HG02970 (cell line): ENCODE data around the gene L2HGDH.
"Not testable (repeated sequence)": the region's sequence is repeated elsewhere in the genome, so short reads cannot be mapped to it uniquely, and the experiment has no call there.

ENCODE experiments used
- ATAC-seq: cut with Tn5 transposase; IDR thresholded peaks from one replicate; pipeline ENCODE4 v1.9.1; 2021; ENCODE audit warnings: mild to moderate bottlenecking, moderate library complexity, moderate number of reproducible peaks; ENCODE audit not compliant: unreplicated experiment, low FRiP score

Gene L2HGDH

GRCh38 chr14:50311972-50312733 lies at the start of gene L2HGDH, which contains the start of gene DMAC2L:
TSS of gene L2HGDH (minus strand) at chr14:50312229. CDS start at chr14:50312150, 79 bp downstream.
TSS of gene DMAC2L (plus strand) at chr14:50312324. CDS start at chr14:50321488, 9,164 bp downstream.
- ATAC-seq: peak; percentile 95

- ATAC-seq: no peak
Measured at GRCh38 chr14:50360851-50361250, 48.8 kb upstream of the L2HGDH start.

DNA sequence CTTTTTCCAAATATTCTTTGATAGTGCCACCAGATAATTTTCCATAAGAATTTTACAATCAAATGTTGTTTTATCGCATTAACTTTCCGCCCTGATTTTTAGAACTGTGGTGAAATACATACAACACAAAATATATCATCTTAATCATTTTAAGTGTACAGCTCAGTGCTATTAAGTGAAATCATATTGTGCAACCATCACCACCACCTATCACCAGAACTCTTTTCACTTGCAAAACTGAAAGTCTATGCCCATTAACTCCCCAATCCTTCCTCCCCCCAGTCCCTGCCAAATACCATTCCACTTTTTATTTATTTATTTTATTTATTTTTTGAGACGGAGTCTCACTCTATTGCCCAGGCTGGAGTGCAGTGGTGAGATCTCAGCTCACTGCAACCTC lies 48.1 kb upstream of the L2HGDH start:
- no peak for ATAC-seq

- no peak for ATAC-seq
Measured at GRCh38 chr14:50359631-50360030, 47.6 kb upstream of the L2HGDH start.

GRCh38 chr14:50357753-50358395 lies 45.8 kb upstream of the L2HGDH start:
- ATAC-seq: no peak

DNA sequence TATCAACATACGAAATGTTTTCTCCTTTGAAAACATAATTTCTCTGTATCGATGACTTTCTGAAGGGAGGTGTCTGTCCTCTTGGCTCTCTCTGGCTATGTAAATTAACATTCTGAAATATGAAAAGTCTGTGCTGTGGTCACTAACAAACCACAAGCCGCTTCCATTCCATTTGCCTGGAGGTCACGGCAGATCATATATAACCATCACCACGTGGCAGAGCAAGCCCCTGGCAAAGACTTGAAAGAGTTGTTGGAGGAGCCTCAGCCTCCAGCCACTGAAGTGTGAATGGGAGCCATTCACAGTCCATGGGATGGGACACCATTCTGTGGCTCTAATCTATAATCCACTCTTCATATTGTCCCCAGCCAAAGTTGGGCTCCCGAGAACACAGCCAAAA lies 45.1 kb upstream of the L2HGDH start:
- no peak for ATAC-seq

DNA sequence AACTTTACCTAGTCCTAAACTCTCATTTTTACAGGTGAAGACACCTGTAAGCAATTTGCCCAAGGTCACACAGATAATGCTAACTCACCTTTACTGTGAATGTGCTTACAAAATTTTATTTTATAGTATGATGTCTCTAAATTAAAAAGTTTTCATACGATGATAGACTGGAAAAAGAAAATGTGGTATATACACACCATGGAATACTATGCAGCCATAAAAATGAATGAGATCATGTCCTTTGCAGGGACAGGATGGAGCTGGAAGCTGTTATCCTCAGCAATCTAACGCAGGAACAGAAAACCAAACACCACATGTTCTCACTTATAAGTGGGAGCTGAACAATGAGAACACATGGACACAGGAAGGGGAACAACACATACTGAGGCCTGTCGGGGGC lies 44.3 kb upstream of the L2HGDH start:
- not testable (repeated sequence) for ATAC-seq

- no peak for ATAC-seq
Measured at GRCh38 chr14:50355692-50356091, 43.7 kb upstream of the L2HGDH start.

DNA sequence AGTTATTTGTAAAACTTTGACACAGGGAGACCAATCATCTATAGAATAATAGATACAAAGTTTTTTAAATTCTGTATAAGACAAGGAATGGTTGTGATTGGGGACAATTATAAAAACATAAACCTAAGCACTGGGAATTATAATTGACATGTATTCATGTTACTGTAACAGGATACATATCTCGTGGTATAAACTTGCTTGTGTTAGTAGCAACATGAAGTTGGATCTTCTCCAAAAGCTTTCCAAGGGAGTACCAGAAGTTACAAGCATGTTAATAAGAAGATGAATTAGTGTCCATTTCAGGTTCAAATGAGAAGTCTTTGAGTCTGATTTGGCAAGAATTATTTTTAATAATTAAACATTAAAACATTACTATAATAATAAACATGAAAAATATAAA lies 42.5 kb upstream of the L2HGDH start:
- no peak for ATAC-seq

- no peak for ATAC-seq
Measured at GRCh38 chr14:50353126-50353525, 41.1 kb upstream of the L2HGDH start.

DNA sequence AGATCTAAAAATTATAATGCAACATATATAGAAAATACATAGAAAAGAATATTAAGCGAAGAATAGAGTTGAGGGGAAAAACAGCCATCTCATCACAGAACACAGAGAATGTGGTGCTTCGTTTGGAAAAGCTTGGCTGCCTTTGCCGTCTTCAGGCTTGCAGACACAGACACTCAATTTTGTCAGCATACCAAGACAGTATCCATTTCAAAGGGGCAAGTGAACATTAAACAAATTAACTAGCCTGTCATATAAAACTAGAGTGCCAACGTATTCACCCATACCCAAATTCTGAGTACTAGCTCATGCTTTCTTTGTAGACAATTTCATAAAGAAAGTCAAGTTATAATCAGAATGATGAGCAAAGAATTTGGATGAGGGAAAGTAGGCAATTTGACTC lies 40.6 kb upstream of the L2HGDH start:
- ATAC-seq: no peak

DNA sequence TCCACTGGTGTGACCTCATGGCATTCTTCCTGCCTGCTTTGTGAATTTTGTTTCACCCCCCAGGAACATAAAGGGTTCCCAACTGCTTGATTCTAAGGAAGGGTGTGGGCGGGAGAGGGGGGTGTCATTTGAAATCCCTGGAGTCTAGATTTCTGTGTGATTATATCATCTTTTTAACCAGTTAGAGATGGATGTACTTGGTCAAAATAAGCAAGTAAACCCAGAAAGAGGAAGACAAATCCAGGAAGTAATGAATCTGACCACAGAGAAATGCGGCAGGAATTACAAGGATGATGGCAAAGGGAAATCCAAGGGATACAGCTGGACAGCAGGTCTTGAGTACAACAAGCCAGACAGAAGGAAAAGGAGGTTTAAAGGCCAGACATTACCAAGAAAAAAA lies 38.9 kb upstream of the L2HGDH start:
- ATAC-seq: no peak

DNA sequence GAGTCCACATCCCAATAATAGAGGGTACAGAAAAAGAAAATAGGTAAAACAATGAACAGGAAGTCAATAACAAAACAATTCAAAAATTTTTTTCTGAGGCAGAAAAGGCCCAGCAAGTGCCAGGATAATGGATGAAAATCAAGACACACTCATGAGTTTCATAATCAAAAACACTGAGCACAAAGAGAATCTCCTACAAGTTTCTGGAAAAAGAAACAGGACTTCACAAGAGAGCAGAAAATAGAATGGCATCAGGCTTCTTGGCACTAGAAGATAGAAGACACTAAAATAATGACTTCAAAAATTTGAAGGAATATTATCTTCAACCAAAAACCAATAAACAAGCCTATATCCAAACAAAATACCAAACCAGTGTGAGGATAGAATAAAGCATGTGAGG lies 36.9 kb upstream of the L2HGDH start:
- no peak for ATAC-seq

GRCh38 chr14:50347521-50347920 lies 35.5 kb upstream of the L2HGDH start:
- no peak for ATAC-seq

DNA sequence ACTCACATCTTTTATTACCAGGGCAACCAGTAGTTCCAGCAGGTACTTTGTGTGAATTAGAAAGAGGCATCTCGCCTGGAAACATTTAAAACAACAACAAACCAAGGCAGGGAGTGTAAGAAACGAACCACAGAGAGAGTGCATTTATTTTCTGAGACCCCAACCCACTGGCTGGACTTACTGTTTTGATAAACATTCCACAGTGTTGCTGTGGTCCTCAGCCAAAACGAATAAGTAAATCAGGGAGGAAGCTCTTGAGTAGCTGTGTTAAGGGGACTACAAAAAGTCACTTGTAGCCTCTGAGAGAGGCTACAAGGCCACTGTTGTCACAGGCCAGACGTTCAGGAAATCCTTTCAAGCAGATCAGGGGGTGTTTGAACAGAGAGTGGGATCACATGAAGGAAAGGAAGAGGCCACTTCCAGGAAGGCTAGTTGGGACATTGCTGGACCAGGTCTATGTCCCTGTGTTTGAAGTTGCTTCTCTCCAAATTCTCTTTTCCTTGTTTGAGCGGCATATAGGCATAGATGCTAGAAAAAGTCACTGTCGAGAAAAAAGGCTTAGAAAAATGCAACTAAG lies 33.9 kb upstream of the L2HGDH start:
- ATAC-seq: no peak

- no peak for ATAC-seq
Measured at GRCh38 chr14:50344876-50345563, 33.0 kb upstream of the L2HGDH start.

GRCh38 chr14:50344116-50344775 lies 32.2 kb upstream of the L2HGDH start:
- ATAC-seq: peak; percentile 71

- no peak for ATAC-seq
Measured at GRCh38 chr14:50343434-50343833, 31.4 kb upstream of the L2HGDH start.

- no peak for ATAC-seq
Measured at GRCh38 chr14:50342221-50343078, 30.4 kb upstream of the L2HGDH start.

DNA sequence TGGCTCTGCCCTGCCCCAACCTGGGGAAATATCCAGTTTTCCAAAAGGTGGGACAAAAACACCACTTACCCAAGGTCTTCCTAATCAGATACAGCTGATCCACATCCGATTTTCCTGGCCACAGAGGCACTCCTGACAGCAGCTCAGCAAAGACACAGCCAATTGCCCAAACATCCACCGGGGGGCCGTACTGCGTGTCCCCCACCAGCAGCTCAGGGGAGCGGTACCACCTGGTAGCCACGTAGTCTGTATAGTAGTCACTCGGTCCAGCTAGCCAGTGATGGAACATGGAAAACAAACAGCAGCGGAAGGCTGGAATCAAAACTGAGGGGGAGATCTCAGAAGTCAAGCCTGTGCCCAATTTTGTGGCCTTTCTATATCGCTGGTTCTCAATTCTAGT lies 28.9 kb upstream of the L2HGDH start:
- no peak for ATAC-seq
